ENCODE results near the gene ATF4. TPM values are rescaled to one million over a fixed set of nuclear protein-coding genes. Genes with fewer than 3 reads are reported as not detected.
"Not testable (repeated sequence)": the region's sequence is repeated elsewhere in the genome, so short reads cannot be mapped to it uniquely, and the experiment has no call there.

ATF4 gene
- total RNA-seq, 1 experiment from 2014 or later, result 372 TPM

DNA sequence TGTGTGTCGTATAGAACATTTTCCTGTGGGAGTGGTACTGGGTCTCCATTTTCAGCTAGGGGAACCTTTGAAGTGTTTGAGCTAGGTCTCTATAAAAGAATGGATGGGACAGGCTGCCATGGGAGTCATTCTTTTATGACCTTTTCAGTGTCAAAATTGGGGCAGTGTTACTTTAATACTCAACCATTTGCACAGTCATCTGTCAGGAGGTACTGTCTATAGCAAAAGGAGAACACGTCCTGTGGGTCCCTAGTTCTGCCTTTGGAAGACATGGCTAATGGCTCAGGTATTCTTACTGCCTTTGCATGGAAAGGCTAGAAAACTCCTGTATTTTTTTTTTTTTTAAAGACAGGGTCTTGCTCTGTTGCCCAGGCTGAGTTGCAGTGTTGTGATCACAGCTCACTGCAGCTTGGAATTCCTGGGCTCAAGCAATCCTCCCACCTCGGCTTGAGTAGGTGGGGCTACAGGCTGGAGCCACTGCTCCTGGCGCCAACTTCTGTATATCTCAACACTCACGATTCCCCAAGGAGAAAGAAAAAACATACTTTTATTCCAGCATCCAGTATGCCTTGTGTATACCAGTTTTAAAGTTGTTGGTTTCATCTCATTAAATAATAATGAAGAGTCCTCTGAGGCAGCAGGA is 2.1 kb upstream of the ATF4 start:
- Mint-ChIP-seq H3K4me3 (ENCODE audit: low read depth, unreplicated experiment) (peak overlapping the region; percentile 94), H3K27me3 (ENCODE audit: unreplicated experiment) (no peaks in the 10 kb centered on the region), H3K4me1 (ENCODE audit: low read depth, unreplicated experiment) (peaks cover 12% of the 10 kb centered on the region), H3K27ac (ENCODE audit: unreplicated experiment) (peak overlapping the region; percentile 98), H3K36me3 (ENCODE audit: insufficient read depth, unreplicated experiment) (peaks cover 90% of the 10 kb centered on the region), H3K9me3 (ENCODE audit: low read depth, unreplicated experiment) (no peaks in the 10 kb centered on the region)
- TF ChIP-seq, protein P1, sequence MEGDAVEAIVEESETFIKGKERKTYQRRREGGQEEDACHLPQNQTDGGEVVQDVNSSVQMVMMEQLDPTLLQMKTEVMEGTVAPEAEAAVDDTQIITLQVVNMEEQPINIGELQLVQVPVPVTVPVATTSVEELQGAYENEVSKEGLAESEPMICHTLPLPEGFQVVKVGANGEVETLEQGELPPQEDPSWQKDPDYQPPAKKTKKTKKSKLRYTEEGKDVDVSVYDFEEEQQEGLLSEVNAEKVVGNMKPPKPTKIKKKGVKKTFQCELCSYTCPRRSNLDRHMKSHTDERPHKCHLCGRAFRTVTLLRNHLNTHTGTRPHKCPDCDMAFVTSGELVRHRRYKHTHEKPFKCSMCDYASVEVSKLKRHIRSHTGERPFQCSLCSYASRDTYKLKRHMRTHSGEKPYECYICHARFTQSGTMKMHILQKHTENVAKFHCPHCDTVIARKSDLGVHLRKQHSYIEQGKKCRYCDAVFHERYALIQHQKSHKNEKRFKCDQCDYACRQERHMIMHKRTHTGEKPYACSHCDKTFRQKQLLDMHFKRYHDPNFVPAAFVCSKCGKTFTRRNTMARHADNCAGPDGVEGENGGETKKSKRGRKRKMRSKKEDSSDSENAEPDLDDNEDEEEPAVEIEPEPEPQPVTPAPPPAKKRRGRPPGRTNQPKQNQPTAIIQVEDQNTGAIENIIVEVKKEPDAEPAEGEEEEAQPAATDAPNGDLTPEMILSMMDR (IDR thresholded peaks at IDR 0.05; ENCODE audit: unreplicated experiment), result no peak
- intact Hi-C loops (cut with micrococcal nuclease; ENCODE audit: unreplicated experiment), result no loop called here
- no peak for DNase-seq
- no TSS peak for BruUV-seq (replicated peaks)
- CTCF ChIA-PET, result interaction anchor here (1.9 to 2.1 kb wide), 2 partner anchors 11 to 16 kb away, joined by 5 to 6 read pairs; partner anchors contain the start of gene MIEF1

DNA sequence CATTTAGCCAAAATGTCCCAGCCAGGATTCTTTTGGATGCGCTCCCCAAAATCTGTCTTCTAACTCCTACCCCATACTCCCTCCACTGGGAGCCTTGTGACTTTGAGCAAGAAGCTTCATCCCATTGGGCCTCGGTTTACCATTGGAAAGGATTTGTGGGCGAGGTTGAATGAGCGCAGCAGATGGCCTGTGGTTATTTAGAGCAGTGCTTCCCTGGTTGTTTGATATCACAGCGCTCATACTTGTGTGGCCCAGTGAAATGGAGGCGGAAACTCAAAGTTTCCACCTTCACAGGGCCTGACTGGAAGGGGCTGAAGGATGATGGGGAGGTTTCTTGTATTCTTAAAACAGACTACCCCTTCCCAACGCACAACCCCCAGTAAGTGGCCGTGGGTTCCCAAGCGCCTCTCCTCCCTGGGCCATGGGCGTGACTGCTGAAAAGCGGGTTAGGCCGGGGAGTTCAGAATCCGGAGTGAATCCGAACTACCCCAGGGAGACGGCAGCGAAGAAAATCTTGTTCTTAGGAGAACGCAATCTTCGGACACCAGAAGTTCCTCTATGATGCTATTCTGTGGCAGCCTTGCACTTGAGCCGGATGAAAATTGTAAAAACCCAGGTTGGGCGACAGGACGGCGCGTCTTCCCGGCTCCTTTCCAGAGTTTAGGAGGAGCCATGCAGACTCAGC is 1.2 kb upstream of the ATF4 start:
- TF ChIP-seq, protein P1 (IDR thresholded peaks at IDR 0.05; ENCODE audit: unreplicated experiment), result no peak
- no peak for DNase-seq
- CTCF ChIA-PET, result interaction anchor here (0.6 to 2.1 kb wide), 5 partner anchors 10 to 1862 kb away, joined by 4 to 13 read pairs (median 5); partner anchors contain the start of genes MIEF1 and TAB1
- H3K4me3 Mint-ChIP-seq (ENCODE audit: low read depth, unreplicated experiment), result peak overlapping the region; percentile 94
- H3K9me3 Mint-ChIP-seq (ENCODE audit: low read depth, unreplicated experiment), result no peaks in the 10 kb centered on the region
- peak overlapping the region; percentile 98 for H3K27ac Mint-ChIP-seq (ENCODE audit: unreplicated experiment)
- H3K27me3 Mint-ChIP-seq (ENCODE audit: unreplicated experiment), result no peaks in the 10 kb centered on the region
- peaks cover 90% of the 10 kb centered on the region for H3K36me3 Mint-ChIP-seq (ENCODE audit: insufficient read depth, unreplicated experiment)
- peaks cover 12% of the 10 kb centered on the region for H3K4me1 Mint-ChIP-seq (ENCODE audit: low read depth, unreplicated experiment)
- TSS peak; percentile 87 for BruUV-seq (replicated peaks)
- intact Hi-C loops (cut with micrococcal nuclease; ENCODE audit: unreplicated experiment), result no loop called here

DNA sequence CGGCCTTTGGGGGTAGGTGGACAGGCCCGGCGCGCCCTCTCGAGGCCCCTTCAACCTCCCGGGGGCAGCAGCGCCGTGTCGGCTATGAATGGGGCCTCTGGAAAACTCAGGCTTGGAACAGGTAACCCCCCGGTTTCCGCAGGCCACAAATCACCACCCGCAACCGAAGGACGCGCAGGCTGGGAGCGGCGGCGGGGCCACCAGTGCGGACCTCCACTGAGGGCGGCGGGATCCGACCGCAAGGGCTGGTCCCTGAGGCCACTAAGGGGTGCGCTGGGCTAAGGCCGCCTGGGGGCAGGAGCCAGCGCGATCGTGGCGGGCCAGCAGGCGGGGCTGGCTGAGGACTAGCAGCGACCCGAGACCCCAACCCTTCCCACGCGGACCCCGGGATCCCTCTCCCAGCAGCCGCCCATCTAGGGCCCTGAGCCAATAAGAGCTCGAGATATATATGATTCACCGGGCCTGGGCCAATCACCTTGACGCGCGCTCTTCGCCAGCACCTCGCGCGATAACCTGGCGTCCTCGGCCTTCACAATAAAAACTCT is 609 bp upstream of the ATF4 start:
- H3K36me3 Mint-ChIP-seq (ENCODE audit: insufficient read depth, unreplicated experiment), result peaks cover 90% of the 10 kb centered on the region
- CTCF ChIA-PET, result interaction anchor here (0.6 to 1.2 kb wide), 6 partner anchors 9 to 1862 kb away, joined by 3 to 13 read pairs (median 4); partner anchors contain the start of genes MIEF1 and TAB1
- intact Hi-C loops (cut with micrococcal nuclease; ENCODE audit: unreplicated experiment), result loop anchor here (10.0 kb wide), 1 partner anchor 205 kb away; the partner anchor contains the start of gene RPL3

DNA sequence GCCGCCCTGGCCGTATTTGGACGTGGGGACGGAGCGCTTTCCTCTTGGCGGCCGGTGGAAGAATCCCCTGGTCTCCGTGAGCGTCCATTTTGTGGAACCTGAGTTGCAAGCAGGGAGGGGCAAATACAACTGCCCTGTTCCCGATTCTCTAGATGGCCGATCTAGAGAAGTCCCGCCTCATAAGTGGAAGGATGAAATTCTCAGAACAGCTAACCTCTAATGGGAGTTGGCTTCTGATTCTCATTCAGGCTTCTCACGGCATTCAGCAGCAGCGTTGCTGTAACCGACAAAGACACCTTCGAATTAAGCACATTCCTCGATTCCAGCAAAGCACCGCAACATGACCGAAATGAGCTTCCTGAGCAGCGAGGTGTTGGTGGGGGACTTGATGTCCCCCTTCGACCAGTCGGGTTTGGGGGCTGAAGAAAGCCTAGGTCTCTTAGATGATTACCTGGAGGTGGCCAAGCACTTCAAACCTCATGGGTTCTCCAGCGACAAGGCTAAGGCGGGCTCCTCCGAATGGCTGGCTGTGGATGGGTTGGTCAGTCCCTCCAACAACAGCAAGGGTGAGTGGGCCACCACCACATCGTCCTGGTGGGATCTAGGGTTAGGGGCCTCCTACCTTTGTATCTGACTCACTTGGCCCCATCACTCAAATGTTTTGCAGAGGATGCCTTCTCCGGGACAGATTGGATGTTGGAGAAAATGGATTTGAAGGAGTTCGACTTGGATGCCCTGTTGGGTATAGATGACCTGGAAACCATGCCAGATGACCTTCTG is 934 bp downstream of the ATF4 start:
- peak overlapping the region; percentile 98 for H3K27ac Mint-ChIP-seq (ENCODE audit: unreplicated experiment)
- H3K9me3 Mint-ChIP-seq (ENCODE audit: low read depth, unreplicated experiment); DNase-seq; CTCF ChIA-PET; H3K27me3 Mint-ChIP-seq (ENCODE audit: unreplicated experiment): not testable (repeated sequence)
- intact Hi-C loops (cut with micrococcal nuclease; ENCODE audit: unreplicated experiment), result loop anchor here (10.0 kb wide), 1 partner anchor 206 kb away; the partner anchor contains the start of gene RPL3
- H3K4me1 Mint-ChIP-seq (ENCODE audit: low read depth, unreplicated experiment), result peaks cover 24% of the 10 kb centered on the region
- peak overlapping the region; percentile 94 for H3K4me3 Mint-ChIP-seq (ENCODE audit: low read depth, unreplicated experiment)
- H3K36me3 Mint-ChIP-seq (ENCODE audit: insufficient read depth, unreplicated experiment), result peaks cover 90% of the 10 kb centered on the region
- TSS peak; percentile 78 for BruUV-seq (replicated peaks)

More for the DNA sequence above, 609 bp upstream of the ATF4 start:
- H3K9me3 Mint-ChIP-seq (ENCODE audit: low read depth, unreplicated experiment), result no peaks in the 10 kb centered on the region
- no peaks in the 10 kb centered on the region for H3K27me3 Mint-ChIP-seq (ENCODE audit: unreplicated experiment)
- H3K4me3 Mint-ChIP-seq (ENCODE audit: low read depth, unreplicated experiment), result peak overlapping the region; percentile 94
- H3K27ac Mint-ChIP-seq (ENCODE audit: unreplicated experiment), result peak overlapping the region; percentile 98
- BruUV-seq (replicated peaks), result no TSS peak
- peaks cover 12% of the 10 kb centered on the region for H3K4me1 Mint-ChIP-seq (ENCODE audit: low read depth, unreplicated experiment)
- TF ChIP-seq, protein P1 (IDR thresholded peaks at IDR 0.05; ENCODE audit: unreplicated experiment), result no peak
- peak; percentile 97 for DNase-seq

DNA sequence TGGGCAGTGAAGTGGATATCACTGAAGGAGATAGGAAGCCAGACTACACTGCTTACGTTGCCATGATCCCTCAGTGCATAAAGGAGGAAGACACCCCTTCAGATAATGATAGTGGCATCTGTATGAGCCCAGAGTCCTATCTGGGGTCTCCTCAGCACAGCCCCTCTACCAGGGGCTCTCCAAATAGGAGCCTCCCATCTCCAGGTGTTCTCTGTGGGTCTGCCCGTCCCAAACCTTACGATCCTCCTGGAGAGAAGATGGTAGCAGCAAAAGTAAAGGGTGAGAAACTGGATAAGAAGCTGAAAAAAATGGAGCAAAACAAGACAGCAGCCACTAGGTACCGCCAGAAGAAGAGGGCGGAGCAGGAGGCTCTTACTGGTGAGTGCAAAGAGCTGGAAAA is 1.7 kb downstream of the ATF4 start:
- not testable (repeated sequence) for H3K27me3 Mint-ChIP-seq (ENCODE audit: unreplicated experiment)
- peaks cover 91% of the 10 kb centered on the region for H3K36me3 Mint-ChIP-seq (ENCODE audit: insufficient read depth, unreplicated experiment)
- CTCF ChIA-PET, result interaction anchor here (1.2 kb wide), 1 partner anchor 20 kb away, joined by 3 read pairs; the partner anchor contains the start of gene MIEF1

More for the DNA sequence above, 1.7 kb downstream of the ATF4 start:
- DNase-seq; H3K9me3 Mint-ChIP-seq (ENCODE audit: low read depth, unreplicated experiment); BruUV-seq (replicated peaks): not testable (repeated sequence)
- intact Hi-C loops (cut with micrococcal nuclease; ENCODE audit: unreplicated experiment), result loop anchor here (10.0 kb wide), 1 partner anchor 207 kb away; the partner anchor contains the start of gene RPL3
- Mint-ChIP-seq H3K27ac (ENCODE audit: unreplicated experiment) (peak overlapping the region; percentile 98), H3K4me3 (ENCODE audit: low read depth, unreplicated experiment) (peak overlapping the region; percentile 94), H3K4me1 (ENCODE audit: low read depth, unreplicated experiment) (peaks cover 26% of the 10 kb centered on the region)

Data from Calu3 (cell line).